DMS53 treated with DMSO at 0.1 percent for 48 hours (cell line): ENCODE data around the gene TAF1B.
"Not testable (repeated sequence)": the region's sequence is repeated elsewhere in the genome, so short reads cannot be mapped to it uniquely, and the experiment has no call there.

Experiments
- DNase-seq: peaks from one replicate; lab custom pipeline; 2025; ENCODE audit not compliant: unreplicated experiment; lab: John Stamatoyannopoulos, UW

Gene TAF1B

DNA sequence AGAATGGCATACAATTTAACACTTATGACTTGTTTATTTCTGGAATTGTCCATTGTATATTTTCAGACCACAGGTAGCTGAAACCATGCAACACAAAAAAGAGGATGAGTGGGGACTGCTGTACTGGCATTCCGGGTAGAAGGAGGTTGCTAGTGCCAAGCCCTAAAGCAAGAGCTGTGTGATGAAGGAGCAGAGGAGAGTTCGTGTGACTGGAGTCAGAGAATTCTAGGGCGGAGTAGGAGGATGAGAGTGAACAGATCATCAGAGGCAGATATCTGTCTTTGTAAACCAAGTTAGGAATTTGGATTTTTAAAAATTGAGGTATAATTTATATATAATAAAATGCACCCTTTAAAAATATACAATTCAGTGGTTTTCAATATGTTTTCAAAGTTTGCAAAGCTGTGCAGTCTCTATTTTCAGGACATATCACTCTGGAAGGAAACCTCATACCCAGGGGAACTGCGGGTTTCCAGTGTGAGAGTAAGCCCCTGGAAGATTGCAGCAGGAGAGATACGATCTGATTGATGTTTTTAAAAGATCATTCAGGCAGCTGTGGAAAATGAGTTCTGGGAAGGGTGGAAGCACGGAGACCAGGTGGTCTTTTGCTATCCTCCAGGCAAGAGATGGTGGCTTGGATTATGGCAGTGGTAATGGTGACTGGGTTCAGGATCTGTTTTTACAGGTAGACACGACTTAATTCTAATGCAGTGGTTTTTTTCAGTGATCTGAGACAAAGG lies 36.4 kb downstream of the TAF1B start:
- DNase-seq = no peak

DNA sequence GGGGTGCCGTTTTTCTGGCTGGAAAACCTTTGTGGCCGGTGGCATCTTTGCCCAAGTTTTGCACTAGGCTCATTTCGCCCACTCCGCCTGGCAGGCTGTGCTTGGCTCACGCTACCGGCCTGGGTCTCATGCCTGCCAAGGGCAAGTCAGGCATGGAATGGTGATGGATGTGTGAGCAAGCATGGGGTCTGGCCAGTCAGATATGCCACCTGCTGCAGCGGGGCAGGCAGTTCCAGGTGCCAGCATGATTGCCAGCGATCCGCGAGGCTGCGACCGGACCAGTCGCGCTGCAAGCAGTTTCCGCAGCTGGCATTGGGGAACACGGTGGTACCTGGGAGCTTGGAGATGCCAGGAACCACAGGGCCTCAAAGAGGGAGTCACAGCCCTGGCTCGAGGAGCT lies 40.6 kb downstream of the TAF1B start:
- no peak for DNase-seq

DNA sequence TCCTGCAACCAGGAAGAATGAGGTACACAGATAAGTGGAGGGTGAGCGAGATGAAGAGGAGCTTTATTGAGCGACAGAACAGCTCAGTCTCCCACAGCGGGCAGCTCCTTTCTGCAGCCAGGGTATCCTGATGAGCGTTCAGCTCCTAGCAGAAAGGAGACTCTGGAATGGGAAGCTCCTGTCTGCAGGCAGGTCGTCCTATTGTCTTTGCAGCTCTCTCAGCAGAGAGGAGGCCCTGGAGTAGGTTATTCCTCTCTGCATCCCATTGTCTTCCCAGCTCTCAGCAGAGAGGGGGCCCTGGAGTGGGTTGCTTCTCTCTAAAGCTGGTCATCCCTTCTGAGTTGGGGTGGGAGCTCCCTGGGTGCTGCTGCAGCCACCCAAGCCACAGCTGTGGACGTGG lies 41.2 kb downstream of the TAF1B start:
- no peak for DNase-seq

DNA sequence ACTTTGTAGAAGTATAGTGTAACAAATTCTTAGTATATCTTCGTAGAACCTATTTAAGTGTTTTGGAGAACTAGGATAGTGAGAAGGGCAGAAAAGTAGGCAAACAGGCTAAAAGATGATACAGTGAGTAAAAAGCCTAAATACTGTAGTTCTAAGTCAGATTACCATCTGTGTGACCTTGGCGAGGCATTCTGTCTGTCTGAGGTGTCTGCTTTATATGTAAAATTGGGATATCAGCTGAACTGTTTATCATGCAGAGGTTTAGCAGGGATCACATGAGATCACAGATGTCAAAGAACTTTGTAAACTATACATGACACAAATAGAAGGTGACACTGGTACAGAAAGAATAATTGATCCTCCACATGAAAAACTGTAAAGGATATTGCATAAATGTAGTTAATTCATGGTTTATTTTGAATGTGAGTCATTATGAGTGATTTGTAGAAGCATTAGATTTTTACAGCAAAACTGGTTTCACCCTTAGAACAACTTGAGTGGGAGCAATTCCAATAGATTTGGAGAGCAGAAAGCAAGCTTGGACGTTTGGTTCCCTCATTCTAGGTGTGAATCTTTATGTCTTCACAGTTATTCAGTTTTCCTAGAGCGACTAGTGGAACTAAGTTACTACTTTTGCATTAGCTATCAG lies 41.9 kb downstream of the TAF1B start:
- no peak for DNase-seq

DNA sequence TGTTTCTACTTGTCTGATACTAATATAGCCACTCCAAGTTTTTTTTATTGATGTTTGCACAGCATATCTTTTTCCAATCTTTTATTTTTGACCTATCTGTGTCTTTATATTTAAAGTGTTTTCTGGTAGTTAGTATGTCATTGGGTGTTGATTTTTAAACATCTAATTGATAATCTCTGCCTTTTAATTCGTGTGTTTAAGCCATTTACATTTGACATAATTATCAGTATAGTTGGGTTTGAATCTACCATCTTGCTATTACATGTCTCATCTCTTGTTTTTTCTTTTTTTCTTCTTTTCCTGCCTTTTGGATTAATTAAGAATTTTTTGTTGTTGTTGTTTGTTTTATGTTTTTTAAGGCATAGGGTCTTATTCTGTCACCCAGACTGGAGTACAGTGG lies 44.2 kb downstream of the TAF1B start:
- no peak for DNase-seq

DNA sequence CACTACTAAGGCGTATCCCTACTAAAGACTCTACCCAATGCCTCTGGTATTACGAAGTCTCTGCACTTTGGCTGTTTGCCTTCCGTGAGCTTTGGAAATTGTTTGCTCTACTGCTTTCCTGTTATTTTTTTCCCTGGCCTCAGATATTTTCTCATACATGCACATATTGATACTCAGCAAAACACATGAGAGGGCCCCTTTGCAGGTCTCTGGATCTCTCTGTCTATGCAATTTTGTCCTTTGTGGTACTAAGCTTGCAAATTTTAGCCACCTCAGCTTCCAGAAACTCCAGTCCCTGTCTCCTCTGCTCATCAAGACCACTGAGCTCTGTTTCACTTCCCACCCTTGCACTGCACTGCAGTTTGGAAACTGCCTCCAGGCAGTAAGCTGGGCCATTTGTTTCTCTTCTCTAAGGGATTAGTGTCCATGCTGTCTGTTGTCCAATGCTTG lies 46.6 kb downstream of the TAF1B start:
- no peak for DNase-seq

DNA sequence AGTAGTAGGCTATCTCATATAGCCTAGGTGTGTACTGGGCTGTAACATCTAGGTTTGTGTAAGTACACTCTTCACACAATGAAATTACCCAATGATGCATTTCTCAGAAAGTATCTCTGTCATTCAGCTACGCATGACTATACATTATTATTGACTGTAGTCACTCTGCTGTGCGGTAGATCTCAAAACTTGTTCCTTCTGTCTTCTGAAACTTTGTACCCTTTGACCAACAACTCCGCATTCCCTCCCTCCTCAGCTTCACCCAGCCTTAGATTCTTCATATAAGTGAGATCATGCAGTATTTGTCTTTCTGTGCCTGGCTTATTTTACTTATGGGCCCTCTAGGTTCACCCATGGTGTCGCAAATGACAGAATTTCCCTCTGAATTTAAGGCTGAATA lies 49.0 kb downstream of the TAF1B start:
- DNase-seq = no peak

DNA sequence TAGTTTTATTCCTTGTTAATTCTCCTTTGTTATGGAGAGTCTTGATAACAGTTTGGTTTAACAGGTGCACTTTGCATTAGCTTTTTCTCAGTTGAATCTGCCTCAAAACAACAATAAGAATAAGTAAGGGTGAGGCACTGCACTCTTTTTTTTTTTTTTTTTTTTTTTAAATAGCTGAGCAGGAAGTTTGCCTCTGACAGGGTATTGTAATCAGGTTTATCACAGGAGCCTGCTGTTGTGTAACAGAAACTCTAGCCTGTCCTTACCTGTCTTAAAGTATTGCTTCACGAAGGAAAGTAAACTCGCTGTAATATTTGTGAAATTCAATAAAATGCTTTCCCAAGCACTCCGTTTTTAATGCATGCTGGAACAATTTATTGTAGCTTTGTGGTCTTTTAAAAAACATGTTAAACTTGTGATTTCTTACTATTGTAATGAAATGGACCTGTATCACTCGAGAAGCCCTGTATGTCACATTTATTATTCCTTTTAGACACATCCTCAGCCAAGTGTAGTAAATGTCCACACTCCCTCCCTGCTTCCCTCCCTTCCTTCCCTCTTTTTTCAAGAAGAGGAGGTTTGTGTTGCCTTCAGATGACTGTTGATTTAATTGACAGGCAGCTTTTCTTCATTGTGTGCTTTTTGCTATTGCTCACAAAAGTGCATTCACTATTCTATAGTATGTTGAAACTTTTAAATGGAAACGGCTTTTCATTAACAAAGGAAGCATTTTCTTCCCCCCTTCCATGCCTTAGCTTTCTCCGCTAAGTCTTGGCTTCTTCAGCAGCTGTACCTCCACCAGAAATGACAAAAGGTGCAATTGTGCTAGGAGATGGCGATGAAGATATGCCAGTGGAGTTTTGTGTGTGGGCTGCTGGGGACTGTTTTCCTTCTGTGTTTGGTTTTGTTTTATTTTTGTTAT lies 52.7 kb downstream of the TAF1B start:
- no peak for DNase-seq

DNA sequence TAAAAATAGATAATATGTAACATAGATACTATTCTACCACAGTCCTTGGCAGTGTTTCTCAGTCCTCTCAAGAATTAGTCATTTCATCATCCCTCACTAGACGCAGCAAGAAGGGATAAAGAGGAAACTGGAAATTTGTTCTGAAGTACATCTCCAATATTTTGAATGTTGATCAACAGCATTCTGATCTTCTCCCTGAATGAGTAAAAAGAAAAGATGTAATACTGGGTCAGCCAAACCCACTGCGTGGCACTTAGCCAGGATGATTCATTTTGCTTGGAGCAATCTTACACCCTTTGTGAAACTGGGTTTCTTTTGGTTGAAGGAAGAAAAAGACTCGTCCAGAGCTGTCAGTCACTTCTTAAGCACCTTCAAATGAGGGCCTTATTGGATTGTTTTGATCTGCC lies 54.1 kb downstream of the TAF1B start:
- DNase-seq = no peak

DNA sequence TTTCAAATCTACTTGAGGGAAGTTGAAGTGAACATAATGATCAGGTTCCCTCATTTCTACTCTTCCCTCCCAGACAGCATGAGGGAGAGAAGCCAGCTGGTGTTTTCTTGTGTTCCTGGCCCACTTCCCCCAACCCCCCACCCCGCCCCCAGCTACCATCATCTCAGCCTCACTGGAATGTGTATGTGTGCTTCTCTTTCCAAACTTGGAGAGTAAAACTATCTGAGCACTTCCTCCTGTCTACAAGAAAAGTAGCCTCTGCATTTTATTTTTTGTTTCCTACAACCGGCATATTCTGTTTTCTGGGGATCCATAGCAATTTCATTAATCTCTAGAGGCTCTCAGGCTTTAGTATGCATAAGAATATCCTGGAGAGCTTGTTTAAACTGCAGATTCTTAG lies 54.6 kb downstream of the TAF1B start:
- no peak for DNase-seq

DNA sequence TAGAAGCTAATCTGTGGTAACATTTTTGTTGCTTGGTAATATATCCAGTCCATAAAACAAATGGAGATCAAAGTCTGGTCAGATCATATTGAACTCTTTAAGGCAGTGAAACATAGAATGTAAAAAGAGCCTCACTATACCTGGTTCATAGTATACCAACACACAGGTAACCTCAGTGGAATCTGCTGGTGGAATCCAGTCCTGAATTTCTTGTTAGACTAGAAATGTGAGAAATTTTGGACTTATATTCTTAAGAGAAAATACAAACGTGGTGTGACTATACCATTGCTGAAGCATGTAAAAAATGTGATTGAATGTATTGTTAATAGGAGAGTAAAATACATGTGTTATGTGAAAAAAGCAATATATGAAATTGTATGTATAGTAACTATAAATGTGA lies 62.1 kb downstream of the TAF1B start:
- no peak for DNase-seq

DNA sequence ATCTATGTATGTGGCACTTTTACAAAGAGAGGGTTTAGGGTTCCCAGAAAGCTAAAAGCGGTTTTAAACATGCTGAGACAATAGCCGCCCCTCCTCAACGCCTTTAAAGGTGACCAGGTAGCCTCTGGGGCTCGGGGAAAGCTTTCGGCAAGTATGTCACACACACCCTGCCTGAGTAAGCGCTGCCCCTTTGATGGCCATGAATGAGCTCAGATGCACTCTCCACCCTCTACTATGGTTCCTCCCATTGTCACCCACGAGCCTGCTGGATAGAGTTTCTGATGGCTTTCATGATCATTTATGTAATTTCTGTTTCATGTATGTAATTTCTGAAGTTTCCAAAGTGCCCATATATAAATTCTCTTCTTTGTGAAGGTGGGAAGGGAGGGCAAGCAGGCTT lies 64.1 kb downstream of the TAF1B start:
- no peak for DNase-seq

DNA sequence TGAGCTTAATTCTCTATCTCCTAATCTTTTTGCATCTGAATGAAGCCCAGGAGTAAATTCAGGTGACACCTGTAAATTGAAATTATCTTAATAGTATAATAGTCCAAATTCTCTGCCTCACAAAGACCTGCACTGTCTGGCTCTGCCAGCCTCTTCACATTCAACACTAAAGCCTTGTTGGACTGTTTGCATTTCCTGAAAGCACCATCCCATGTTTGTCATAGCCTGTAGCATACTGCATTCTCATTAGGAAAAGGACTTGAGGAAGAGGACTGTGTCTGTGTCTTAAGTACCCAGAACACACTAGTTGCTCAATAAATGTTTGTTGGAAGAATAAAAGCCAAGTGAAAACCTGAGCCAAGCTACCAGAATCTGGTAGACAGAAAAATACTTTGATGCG lies 65.4 kb downstream of the TAF1B start:
- DNase-seq = no peak

DNA sequence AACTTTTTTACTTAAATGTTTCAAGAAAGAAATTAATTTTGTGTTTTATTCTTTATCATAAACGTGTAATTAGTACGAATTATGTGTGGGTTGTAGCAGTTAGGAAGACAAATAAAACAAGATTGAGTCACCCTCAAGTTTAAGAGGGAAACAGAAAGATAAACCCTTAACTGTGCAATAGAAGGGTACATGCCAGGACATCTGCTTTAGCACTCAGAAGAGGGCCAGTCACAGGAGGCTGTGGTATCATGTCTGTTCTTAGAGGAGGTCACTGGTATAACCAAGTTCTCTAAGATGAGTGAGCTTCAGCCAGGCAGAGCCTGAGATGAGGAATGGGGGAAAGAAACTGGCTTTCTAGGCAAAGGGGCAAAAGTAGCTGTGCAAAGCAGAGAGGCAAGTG lies 65.8 kb downstream of the TAF1B start:
- DNase-seq = no peak

DNA sequence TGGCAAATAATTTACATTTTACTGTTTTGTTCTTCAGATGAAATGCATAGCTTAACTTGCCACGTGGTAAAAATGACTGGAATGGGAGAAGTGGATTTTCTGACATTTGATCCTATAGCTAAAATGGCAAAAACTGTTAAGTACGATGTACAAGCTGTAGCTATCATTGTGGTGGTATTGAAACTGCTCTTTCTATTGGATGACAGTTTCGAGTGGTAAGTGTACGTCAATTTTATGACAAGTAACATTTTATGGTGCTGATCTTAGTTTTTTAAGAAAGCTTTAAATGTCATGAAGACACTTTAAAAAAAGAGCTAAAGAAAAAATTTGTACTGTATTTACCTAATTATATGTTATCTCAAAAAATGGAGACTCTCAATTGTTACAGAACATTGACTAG lies 67.4 kb downstream of the TAF1B start:
- DNase-seq = no peak

DNA sequence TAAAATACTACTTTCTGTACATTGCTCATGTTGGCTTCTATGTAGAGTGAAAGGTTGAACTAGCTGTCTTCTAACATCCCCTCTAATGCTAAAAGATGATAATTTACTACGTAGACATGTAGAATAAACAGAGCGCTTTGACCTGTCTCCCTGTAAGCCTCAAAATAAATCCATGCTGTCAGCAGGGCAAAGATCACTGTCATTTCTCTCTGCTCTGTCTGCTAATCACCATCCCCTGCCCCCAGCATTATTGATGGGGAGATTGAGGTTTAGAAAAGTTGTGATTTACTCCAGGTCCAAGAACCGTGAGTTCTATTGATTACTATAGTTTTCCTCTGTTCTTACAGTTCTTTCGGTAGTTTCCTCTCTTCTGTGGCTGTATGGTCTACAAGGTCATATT lies 69.2 kb downstream of the TAF1B start:
- DNase-seq = no peak

DNA sequence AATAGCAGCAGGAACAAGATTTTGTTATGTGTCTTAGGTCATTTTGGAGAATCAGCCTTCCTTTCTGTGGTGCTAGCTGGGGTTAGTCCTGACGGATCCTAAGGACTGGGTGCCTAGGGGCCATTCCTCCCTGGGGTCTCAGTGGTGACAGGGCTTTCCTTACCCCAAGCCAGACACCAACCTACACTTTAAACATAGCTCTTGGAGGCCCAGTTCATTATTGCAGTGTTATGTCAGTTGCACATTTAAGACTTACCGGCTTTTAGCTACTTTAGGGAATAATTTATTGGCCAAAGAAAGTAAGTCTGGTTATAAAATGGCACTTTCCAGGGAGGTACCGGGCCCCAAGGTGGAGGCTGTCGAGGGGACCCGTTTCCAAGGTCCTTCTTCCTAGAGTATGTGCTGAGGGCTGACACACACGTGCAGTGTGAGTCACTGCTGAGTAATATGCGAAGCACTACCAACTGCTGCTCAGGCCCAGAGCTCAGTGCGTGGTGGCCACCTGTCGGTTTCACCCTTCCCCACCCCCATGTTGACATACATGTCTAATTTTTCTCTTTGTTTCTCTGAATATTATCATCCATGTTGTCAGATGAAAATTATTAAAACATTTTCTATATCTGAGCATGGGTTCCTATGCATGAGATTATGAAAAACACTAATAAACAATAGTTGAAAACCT lies 71.3 kb downstream of the TAF1B start:
- DNase-seq = peak; percentile 18

DNA sequence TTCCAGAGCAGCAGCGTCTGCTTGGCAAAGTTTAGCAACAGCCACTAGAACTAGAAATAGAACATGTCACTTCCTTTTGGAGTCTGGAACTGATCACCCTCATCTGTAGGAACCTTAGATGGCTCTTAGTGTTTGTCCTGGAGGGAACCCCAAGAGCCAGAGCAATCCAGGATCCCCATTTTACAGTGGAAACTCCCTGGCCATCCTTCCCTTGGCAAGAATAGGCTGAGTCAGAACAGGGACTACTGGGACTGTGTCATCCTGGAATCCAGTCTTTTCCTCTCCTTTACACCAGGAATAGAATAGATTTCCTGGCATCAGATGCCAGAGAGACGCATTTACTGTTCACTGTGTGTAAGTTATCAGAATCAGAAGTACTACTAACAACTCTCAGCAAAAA lies 75.0 kb downstream of the TAF1B start:
- no peak for DNase-seq

DNA sequence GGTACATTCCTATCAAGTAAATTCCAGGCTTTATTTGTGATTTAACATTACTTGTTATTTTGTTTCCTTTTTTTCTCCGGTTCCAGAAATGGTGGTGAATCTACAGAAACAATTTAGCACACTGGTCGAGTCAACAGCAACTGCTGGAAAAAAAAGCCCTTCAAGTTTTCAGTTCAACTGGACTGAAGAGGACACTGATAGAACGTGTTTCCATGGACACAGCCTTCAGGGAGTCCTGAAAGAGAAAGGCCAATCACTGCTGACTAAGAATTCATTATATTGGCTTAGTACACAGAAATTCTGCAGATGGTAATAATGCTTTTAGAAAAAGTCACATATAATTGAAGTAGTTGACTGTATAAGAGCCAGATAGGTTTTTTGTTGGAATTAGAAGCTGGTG lies 76.2 kb downstream of the TAF1B start:
- DNase-seq = no peak

DNA sequence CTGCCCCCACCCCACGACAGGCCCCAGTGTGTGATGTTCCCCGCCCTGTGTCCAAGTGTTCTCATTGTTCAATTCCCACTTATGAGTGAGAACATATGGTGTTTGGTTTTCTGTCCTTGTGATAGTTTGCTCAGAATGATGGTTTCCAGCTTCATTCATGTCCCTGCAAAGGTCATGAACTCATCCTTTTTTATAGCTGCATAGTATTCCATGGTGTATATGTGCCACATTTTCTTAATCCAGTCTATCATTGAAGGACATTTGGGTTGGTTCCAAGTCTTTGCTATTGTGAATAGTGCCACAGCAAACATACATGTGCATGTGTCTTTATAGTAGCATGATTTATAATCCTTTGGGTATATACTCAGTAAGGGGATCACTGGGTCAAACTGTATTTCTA lies 83.7 kb downstream of the TAF1B start:
- DNase-seq = not testable (repeated sequence)

DNA sequence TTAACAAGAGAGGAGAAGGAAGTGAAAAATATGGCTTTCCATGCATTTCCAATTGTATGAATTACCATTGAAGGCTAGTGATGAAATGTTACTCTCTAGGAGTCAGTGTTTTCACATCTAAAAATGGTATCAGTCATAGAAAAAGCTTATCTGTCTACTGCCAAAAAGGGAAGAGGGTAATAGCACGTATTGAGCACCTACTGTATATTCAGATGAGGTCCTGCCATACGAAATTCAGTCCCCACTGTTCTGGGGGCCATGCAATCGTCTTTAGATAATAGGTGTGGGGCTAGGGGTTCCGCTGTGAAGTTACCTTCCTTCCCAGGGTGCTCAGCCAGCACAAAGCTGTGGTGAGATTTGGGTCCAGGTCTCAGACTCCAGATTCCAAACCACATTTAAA lies 94.0 kb downstream of the TAF1B start:
- no peak for DNase-seq
